RPMI7951 (cell line): ENCODE data around the gene FAM184B. TPM values are rescaled to one million over a fixed set of nuclear protein-coding genes. Genes with fewer than 3 reads are reported as not detected.

ENCODE experiments used
- DNase-seq: peaks from one replicate; pipeline ENCODE4 v3.0.0-alpha.2; 2012; ENCODE audit warnings: low read depth
- total RNA-seq: library from RNA; depleted of rRNA; stranded (reverse); fragments of >200 nt; shearing (Covaris generic); gene quantifications from 2 replicates; pipeline ENCODE4 v1.2.3, GENCODE V29; 2014; rRNA removed

FAM184B gene
- total RNA-seq, 1 experiment from 2014 or later, result under 0.01 TPM

DNA sequence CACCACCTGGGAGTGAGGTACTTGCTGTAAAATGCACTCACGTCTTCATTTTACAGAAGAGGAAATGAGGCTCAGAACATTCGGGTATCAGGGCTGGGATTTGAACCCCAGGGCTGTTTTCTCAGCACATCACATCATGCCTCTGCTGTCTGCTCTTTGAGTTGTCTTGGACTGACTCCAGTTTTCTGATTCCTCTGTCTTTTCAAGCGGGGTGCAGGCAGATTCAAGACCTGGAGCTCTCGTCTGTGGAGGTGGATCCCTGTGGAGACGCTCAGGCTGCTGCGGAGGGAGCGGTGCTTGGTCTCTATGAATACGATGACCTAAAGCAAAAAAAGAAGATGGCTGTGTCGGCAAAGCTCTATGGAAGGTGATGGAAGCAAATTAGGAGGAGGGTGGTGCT lies 198.1 kb downstream of the FAM184B start:
- no peak for DNase-seq

DNA sequence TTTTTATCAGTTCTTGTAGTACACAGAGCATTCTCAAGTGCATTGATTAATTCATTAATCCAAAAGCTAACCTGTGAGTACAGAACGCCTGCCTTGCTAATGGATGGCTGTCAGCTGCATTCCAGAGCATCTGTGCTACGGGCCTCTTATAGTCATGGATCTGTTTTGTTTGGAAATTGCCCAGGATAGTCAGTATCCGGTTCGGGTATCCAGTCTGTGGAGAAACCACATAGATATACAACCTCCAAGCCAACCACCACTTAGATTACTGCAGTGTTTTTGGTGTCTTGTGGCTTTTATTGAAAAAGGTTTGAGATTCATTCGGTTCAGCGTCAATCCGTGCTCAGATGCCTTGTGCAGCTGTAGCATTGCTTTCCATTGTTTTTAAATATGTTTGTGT lies 200.5 kb downstream of the FAM184B start:
- DNase-seq, result no peak

Other genes starting within 250 kb of the FAM184B start
- gene LAP3, start 204.4 kb downstream of the FAM184B start, total RNA-seq, result 102 and 115 TPM in 2 replicates
- 4.3 and 6.9 TPM in 2 replicates for gene MED28, start 167.0 kb downstream of the FAM184B start, total RNA-seq
- gene DCAF16, start 29.1 kb upstream of the FAM184B start, total RNA-seq, result 21.9 and 23.5 TPM in 2 replicates
- gene NCAPG, start 29.4 kb upstream of the FAM184B start, total RNA-seq, result 69.1 and 82.1 TPM in 2 replicates
- 23.5 and 26.9 TPM in 2 replicates for gene LCORL, start 240.1 kb upstream of the FAM184B start, total RNA-seq